GM12865 (cell line): Measurements from ENCODE around the gene TREML4.

Experiments
- DNase-seq: peaks from one replicate; pipeline ENCODE4 v3.0.0; 2010; ENCODE audit warnings: low read depth
- H3K4me3 ChIP-seq: 2 replicates; pipeline ENCODE4 v1.5.1; 2011; ENCODE audit warnings: mild to moderate bottlenecking, low read depth, low read length, control low read depth
- TF ChIP-seq, protein P1 (sequence below): IDR thresholded peaks from 2 replicates; pipeline ENCODE4 v1.5.1; 2011; ENCODE audit warnings: low read length, control low read depth, low read depth, inconsistent platforms; ENCODE audit not compliant: insufficient read depth; ENCODE audit errors: missing control alignments

TREML4 gene

DNA sequence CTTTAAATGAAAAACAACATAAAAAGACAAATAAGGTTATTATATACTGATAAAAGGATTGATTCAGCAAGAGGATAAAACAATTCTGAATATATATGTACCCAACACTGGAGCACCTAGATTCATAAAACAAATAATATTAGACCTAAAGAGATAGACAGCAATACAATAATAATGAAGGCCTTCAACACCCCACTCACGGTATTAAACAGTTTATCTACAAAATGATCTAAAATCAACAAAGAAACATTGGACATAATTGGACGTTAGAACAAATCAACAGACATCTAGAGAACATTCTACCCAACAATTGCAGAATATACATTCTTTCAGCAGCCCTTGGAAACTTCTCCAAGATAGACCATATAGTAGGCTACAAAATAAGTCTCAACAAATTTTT, 34.3 kb downstream of the TREML4 start:
- DNase-seq: no peak
- no peak overlapping the region for H3K4me3 ChIP-seq
- TF ChIP-seq, protein P1, sequence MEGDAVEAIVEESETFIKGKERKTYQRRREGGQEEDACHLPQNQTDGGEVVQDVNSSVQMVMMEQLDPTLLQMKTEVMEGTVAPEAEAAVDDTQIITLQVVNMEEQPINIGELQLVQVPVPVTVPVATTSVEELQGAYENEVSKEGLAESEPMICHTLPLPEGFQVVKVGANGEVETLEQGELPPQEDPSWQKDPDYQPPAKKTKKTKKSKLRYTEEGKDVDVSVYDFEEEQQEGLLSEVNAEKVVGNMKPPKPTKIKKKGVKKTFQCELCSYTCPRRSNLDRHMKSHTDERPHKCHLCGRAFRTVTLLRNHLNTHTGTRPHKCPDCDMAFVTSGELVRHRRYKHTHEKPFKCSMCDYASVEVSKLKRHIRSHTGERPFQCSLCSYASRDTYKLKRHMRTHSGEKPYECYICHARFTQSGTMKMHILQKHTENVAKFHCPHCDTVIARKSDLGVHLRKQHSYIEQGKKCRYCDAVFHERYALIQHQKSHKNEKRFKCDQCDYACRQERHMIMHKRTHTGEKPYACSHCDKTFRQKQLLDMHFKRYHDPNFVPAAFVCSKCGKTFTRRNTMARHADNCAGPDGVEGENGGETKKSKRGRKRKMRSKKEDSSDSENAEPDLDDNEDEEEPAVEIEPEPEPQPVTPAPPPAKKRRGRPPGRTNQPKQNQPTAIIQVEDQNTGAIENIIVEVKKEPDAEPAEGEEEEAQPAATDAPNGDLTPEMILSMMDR: no peak

DNA sequence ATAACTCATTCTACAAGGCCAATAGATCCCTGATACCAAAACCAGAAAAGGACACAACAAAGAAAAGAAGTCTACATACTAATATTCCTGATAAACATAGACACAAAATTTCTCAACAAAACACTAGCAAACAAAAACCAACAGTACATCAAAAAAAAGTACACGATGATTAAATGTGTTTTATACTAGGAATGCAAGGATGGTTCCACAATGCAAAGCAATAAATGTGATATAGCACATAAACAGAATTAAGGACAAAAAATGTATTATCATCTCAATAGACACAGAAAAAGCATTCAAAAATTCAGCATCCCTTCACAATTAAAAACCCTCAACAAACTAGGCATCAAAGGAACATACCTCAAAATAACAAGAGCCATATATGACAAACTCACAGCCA, 35.1 kb downstream of the TREML4 start:
- DNase-seq: no peak
- H3K4me3 ChIP-seq: no peak overlapping the region
- TF ChIP-seq, protein P1: no peak

DNA sequence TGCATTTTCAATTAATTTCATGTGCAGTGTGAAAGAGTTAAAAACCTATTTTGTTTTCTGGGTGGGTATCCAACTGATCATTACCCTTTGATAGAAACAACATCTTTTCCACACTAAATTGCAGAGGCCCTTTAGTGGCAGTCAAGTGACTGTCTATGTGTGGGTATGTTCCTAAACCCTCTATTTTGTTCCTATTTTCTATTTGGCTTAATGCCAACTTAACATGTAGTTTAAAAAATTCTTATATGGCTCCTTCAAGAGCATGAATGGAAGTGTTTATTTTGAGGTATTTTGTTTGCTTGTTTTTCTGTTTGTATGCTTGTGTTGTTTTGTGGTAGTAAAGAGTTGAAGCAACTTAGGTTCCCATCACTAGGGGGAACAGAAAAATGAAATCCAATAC, 38.4 kb downstream of the TREML4 start:
- H3K4me3 ChIP-seq: no peak overlapping the region
- TF ChIP-seq, protein P1: no peak
- no peak for DNase-seq

DNA sequence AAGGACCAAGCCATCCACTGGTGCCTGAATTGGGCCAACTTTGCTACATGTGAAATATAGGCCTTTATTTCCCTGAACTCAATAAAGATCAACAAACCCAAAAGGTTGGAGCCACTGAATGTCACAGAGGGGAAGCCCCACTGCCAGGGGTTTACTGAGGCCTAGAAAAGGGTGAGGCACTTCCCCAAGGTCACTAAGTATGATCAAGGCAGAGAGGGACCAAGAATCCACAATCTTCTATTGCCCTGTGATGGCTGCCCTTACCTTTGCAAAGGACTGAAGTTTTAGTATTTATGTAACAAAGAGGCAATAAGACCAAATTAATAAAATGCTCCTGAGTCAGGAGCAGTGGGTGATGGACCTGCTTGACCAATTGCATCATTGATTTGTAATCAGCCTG, 40.3 kb downstream of the TREML4 start:
- TF ChIP-seq, protein P1: no peak
- no peak overlapping the region for H3K4me3 ChIP-seq
- no peak for DNase-seq

DNA sequence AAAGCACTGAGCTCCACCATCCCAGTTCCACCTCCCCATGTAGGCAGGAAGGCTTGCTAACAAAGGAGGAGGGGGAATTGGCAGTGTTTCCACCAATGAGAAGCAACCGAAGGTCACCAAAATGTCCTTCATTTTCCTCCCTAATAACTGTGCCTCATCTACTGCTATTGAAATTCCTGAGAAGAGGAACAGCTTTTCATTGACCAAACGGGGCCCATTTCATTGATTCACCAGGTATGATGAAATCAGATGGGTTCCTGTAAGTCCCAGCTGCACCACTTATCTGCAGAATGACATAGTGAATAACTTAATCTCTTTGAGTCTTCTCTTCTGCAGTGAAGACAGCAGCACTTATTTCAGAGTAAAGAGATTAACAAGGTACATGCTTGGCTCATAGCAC, 41.0 kb downstream of the TREML4 start:
- TF ChIP-seq, protein P1: no peak
- H3K4me3 ChIP-seq: no peak overlapping the region

DNA sequence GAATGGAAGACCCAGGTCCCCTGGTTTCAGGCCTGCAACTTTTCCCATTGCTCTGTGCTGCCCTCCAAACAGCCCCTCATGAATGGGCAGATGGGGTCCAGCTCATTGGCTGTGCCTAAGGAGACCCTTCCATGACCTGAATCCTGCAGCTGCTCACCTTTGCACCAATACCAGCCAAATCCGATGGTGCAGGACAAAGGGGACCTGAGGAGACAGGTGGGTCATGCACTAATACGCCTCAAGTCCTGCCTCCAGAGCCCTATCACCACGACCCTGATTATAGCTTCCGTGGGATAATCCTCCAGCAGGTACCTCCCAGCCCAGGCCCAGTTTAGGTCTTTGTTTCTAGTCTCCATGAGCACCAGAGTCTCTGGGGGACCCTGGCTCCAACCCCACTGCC, 41.6 kb downstream of the TREML4 start:
- TF ChIP-seq, protein P1: no peak
- DNase-seq: no peak

More for the DNA sequence above, 41.0 kb downstream of the TREML4 start:
- DNase-seq: no peak

DNA sequence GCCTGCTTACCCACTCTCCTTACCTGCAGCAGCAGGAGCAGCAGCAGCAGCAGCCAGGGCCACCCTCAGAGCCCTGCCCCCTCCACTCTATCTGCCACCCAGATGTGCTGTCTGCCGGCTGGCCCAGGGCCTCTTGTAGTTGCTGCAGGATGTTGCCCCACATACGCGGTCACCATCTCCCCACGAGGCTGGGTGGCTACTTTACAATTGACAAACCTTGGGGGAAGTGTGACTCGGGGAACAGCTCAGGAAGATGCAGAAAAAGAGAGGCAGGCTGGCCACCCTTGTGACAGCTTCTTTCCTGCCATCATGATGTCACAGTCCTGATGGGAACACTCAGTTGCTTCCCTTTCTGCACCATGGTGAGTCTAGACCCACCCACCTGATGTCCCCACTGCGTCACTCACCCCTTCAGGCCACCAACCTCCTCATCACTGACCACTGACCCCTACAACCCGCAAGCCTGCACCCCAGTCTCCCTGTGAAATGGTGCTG, 43.8 kb downstream of the TREML4 start:
- no peak overlapping the region for H3K4me3 ChIP-seq
- no peak for DNase-seq
- TF ChIP-seq, protein P1: no peak

More for the DNA sequence above, 41.6 kb downstream of the TREML4 start:
- no peak overlapping the region for H3K4me3 ChIP-seq
